ENCODE results near the gene THG1L.

DNA sequence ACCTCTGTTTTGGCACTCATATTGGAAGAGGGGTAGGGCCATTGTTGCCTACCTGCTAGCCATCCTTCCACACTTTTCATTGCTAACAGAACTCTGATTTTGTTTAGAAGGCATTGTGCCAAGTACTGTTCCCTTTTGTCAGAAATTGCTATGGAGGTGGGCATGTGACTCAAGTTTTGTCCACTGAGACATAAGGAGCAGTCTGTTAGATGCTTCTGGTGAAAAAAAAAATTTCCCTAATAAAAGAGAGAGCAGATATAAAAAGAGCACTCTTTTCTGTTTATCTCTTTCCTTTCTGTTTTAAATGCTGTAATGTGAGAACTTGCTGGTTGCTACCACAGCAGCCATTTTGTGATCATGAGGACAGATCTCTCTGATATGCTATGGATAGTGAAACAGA, 21.9 kb upstream of the THG1L start:
- TF ChIP-seq, protein P1, sequence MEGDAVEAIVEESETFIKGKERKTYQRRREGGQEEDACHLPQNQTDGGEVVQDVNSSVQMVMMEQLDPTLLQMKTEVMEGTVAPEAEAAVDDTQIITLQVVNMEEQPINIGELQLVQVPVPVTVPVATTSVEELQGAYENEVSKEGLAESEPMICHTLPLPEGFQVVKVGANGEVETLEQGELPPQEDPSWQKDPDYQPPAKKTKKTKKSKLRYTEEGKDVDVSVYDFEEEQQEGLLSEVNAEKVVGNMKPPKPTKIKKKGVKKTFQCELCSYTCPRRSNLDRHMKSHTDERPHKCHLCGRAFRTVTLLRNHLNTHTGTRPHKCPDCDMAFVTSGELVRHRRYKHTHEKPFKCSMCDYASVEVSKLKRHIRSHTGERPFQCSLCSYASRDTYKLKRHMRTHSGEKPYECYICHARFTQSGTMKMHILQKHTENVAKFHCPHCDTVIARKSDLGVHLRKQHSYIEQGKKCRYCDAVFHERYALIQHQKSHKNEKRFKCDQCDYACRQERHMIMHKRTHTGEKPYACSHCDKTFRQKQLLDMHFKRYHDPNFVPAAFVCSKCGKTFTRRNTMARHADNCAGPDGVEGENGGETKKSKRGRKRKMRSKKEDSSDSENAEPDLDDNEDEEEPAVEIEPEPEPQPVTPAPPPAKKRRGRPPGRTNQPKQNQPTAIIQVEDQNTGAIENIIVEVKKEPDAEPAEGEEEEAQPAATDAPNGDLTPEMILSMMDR (IDR thresholded peaks at IDR 0.05) = no peak
- TF ChIP-seq POLR2A (IDR thresholded peaks at IDR 0.05) = no peak
- TF ChIP-seq POLR2AphosphoS5 (IDR thresholded peaks at IDR 0.05) = no peak
- no peak for TF ChIP-seq EP300 (IDR thresholded peaks at IDR 0.05)

All from gastroesophageal sphincter (tissue), 3 donors.